Measurements from ENCODE around the gene C8B.

DNA sequence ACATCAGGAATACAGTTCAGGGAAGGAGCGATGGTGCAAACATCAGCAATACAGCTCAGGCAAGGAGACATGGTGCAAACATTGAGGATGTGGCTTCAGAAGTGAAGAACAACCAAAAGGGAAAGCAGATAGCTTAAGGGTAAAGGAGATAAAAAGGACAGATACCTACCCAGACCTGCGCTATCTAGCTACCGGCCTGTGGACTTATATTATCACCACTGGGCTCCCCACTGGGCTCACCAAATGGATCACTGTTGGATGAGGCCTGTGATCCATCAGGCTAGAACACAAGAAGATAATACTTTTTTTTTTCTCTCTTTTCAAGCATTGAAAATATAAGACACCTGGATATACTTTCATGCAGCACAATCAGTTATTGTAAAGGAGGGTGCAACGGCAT lies 44.7 kb upstream of the C8B start:
- TF ChIP-seq CTCF (conservative IDR thresholded peaks at IDR 0.05), result no peak
- TF ChIP-seq EZH2 (IDR thresholded peaks at IDR 0.05; ENCODE audit: low read depth), result no peak

Measured in PC-9 (cell line).